RWPE2 (cell line): ENCODE data around the gene CIAO2B.
A peak's percentile ranks its signal among the peaks of the same experiment; 100 is the strongest.

Source experiments
- ATAC-seq: fragments of 200-7000 bp; cut with Tn5 transposase; 3 replicates; pipeline ENCODE4 v1.9.1; 2021; ENCODE audit warnings: low read depth
- DNase-seq: peaks from one replicate; pipeline ENCODE4 v3.0.0-alpha.2; 2020; ENCODE audit warnings: low spot score
- H3K27ac ChIP-seq: fragments of 450-650 bp; 2 replicates; pipeline ENCODE4 v1.5.1; 2017; ENCODE audit warnings: mild to moderate bottlenecking; ENCODE audit not compliant: poor library complexity, severe bottlenecking
- H3K27me3 ChIP-seq: fragments of 250-450 bp; sonication (Bioruptor Pico); 2 replicates; pipeline ENCODE4 v1.5.1; 2021; ENCODE audit warnings: mild to moderate bottlenecking, moderate library complexity; ENCODE audit not compliant: insufficient read depth, poor library complexity, severe bottlenecking
- H3K36me3 ChIP-seq: fragments of 250-450 bp; sonication (Bioruptor Pico); 2 replicates; pipeline ENCODE4 v1.5.1; 2020; ENCODE audit warnings: low read depth, mild to moderate bottlenecking, moderate library complexity
- H3K4me1 ChIP-seq: fragments of 250-450 bp; sonication (Bioruptor Pico); 2 replicates; pipeline ENCODE4 v1.5.1; 2021; ENCODE audit warnings: mild to moderate bottlenecking, moderate library complexity; ENCODE audit not compliant: insufficient read depth, poor library complexity, severe bottlenecking
- H3K4me3 ChIP-seq: fragments of 250-450 bp; sonication (Bioruptor Pico); 2 replicates; pipeline ENCODE4 v1.5.1; 2021; ENCODE audit warnings: mild to moderate bottlenecking, moderate library complexity; ENCODE audit not compliant: severe bottlenecking
- H3K9me3 ChIP-seq: fragments of 250-450 bp; sonication (Bioruptor Pico); 2 replicates; pipeline ENCODE4 v1.5.1; 2021; ENCODE audit warnings: mild to moderate bottlenecking, moderate library complexity; ENCODE audit not compliant: severe bottlenecking
- TF ChIP-seq, protein P1 (sequence below): fragments of 450-650 bp; IDR thresholded peaks from one replicate; pipeline ENCODE4 v1.5.1; 2017; ENCODE audit warnings: mild to moderate bottlenecking, moderate library complexity; ENCODE audit not compliant: poor library complexity, severe bottlenecking

Gene CIAO2B

DNA sequence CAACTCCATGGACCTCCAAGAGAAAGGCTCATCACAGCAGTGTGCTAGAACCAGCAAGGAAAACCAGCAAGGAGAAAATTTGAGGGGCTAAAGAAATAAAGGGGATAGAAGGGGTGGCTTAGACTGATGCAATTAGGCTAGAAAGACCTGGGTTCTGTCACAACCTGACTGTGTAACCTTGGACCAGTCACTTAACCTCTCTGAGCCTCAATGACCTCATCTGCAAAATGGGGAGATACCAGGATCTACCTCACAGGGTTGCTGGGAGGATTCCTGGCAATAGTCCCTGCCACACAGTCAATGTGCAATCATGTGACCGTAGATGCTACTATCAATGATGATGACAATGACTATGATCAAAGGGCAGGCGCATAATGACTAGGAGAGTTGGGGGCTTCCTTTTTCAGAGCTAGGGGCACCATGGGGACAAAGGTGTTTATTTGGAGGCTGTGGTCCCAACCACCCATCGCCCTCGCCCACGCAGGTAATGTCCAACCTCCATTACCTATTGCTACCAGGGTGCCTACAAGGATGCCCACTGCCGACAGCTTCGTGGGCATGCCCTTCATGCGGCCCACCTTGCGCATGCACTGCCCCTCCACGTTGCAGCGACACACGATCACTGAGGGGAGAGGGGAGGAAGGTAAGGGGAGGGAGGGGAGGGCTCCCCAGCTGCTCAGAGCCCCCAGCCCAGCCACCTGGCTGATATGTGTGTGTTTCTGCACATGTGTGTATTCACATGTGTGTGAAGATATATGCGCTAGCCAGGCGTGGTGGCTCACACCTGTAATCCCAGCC, 25.2 kb downstream of the CIAO2B start:
- Histone ChIP-seq H3K27ac (no peak overlapping the region), H3K36me3 (no peaks in the 10 kb centered on the region), H3K27me3 (no peaks in the 10 kb centered on the region), H3K4me1 (peaks cover 2% of the 10 kb centered on the region), H3K4me3 (no peak overlapping the region), H3K9me3 (no peaks in the 10 kb centered on the region)
- DNase-seq (no peak), ATAC-seq (no peak)
- TF ChIP-seq, protein P1, sequence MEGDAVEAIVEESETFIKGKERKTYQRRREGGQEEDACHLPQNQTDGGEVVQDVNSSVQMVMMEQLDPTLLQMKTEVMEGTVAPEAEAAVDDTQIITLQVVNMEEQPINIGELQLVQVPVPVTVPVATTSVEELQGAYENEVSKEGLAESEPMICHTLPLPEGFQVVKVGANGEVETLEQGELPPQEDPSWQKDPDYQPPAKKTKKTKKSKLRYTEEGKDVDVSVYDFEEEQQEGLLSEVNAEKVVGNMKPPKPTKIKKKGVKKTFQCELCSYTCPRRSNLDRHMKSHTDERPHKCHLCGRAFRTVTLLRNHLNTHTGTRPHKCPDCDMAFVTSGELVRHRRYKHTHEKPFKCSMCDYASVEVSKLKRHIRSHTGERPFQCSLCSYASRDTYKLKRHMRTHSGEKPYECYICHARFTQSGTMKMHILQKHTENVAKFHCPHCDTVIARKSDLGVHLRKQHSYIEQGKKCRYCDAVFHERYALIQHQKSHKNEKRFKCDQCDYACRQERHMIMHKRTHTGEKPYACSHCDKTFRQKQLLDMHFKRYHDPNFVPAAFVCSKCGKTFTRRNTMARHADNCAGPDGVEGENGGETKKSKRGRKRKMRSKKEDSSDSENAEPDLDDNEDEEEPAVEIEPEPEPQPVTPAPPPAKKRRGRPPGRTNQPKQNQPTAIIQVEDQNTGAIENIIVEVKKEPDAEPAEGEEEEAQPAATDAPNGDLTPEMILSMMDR: no peak

DNA sequence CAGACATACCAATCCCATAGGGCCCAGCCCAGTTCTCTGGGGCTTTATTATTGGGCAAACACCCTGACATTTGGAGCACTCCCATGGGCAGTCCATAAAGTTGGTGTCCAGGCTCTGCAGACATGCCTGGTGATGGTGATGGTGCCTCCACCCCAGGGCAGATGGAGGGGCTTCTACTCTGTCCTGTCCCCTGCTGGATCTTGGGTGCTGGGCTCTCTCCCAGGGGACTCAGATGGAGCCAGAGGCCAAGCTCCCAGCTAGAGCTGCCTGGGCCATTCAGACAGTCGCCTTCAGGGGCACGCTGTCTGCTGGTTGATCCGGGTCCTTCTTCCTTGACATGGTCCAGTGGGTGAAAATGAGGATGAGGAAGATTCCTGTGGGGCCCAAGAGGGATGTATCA, 26.1 kb downstream of the CIAO2B start:
- no peak for ATAC-seq
- DNase-seq: no peak
- Histone ChIP-seq H3K27ac (no peak overlapping the region), H3K4me1 (peaks cover 2% of the 10 kb centered on the region), H3K27me3 (no peaks in the 10 kb centered on the region), H3K4me3 (no peak overlapping the region), H3K9me3 (no peaks in the 10 kb centered on the region), H3K36me3 (no peaks in the 10 kb centered on the region)
- TF ChIP-seq, protein P1: no peak

DNA sequence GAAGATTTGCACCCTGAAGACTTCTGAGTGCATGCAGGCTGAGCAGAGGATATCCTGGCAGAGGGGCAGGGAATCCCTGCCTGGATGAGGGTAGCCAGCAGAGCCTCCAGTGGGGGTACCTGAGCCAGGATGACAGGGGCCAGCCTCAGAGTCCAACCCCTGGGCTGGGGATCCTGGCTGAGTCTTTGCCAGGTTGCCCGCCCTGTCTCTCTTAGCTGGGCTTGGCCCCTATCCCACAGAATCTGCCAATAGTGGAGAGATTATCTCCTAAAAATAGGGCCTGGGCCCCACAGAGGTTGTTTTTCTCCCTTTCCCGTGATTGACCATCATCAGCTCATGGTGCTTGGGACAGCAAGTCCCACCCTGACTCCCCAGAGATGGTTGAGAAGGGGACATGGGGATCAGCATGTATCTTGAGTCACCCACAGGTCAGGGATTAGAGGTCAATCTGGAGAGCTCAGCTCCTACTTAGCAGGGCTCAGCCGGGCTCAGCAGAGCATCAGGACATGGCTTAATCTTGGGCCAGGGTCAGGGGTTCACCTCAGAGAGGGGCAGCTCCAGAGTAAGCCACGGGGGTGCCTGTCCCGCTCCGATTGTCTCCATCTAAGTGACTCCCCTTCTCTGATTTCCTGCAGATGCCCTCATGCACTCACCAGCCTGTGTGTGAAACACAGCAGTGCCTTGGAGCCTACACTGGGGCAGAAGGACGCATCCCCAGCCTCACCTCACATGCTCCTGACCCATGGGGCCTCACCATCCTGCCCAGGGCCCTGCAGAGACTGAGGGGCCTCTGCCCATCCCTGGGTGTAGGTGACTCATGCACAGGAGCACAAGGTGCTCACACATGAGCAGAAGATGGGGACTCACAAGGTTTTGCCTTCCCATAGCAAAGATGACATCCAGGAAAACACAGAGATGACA, 27.0 kb downstream of the CIAO2B start:
- Histone ChIP-seq H3K4me3 (no peak overlapping the region), H3K36me3 (no peaks in the 10 kb centered on the region), H3K9me3 (no peaks in the 10 kb centered on the region), H3K27me3 (no peaks in the 10 kb centered on the region), H3K4me1 (peaks cover 2% of the 10 kb centered on the region), H3K27ac (no peak overlapping the region)
- DNase-seq (no peak), ATAC-seq (no peak)
- TF ChIP-seq, protein P1: no peak

DNA sequence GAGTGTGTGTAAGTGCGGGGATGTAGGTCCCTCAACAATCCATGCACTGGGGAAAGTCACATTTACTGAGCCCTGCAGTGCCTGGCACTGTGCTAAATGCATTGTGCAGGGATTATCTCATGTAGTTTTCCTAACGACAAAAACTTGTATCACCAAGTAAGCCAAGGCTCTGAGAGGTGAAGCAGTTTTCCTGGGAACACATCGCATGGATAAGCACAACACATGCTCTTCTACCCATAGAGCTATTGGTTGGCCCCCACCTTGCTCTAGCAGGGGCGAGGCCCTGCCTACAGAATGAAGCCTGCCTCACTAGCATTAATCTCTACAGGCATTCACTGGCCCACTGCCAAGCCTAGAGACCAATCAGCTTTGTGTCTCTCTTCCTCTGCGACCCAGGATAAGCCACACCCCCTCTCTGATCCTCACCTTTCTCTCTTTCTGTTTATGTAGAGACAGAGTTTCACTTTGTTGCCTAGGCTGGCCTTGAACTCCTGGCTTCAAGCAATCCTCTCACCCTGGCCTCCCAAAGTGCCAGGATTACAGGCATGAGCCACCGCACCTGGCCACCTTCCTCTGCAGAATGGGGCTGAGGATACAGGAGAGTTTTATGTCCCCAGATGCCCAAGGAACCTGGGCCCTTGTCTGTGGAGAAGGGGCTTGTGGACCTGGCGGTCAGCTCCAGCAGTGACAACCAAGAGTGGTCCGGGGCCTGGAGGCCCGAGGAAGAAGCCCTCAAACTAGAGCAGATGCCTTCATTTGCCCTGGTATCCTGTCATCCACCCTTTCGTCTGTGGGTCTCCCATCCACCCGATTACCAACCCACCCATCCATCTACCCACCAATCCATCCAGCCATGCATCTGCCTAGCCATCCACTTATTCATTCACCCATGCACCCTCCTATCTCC, 28.3 kb downstream of the CIAO2B start:
- H3K4me1 ChIP-seq: no peaks in the 10 kb centered on the region
- no peak overlapping the region for H3K4me3 ChIP-seq
- TF ChIP-seq, protein P1: no peak
- DNase-seq: no peak
- no peaks in the 10 kb centered on the region for H3K9me3 ChIP-seq
- peak; percentile 52 for ATAC-seq
- no peak overlapping the region for H3K27ac ChIP-seq
- H3K27me3 ChIP-seq: no peaks in the 10 kb centered on the region
- no peaks in the 10 kb centered on the region for H3K36me3 ChIP-seq
